H9 (cell line): ENCODE data around the gene OSM. TPM values are rescaled to one million over a fixed set of nuclear protein-coding genes. Genes with fewer than 3 reads are reported as not detected.

Experiments used
- DNase-seq: peaks from one replicate; pipeline ENCODE4 v3.0.0-alpha.2; 2017
- H2AFZ ChIP-seq: one replicate; pipeline ENCODE4 v1.6.1; 2013; ENCODE audit warnings: mild to moderate bottlenecking, low read length, control low read depth, moderate library complexity
- H2AK5ac ChIP-seq: 2 replicates; pipeline ENCODE4 v1.6.1; 2013; ENCODE audit warnings: low read length, control low read depth, mixed read lengths; ENCODE audit not compliant: insufficient read length
- H2BK120ac ChIP-seq: one replicate; pipeline ENCODE4 v1.6.1; 2013; ENCODE audit warnings: low read depth, mild to moderate bottlenecking, low read length, control low read depth, inconsistent platforms; ENCODE audit not compliant: poor library complexity, severe bottlenecking
- H2BK12ac ChIP-seq: 2 replicates; pipeline ENCODE4 v1.6.1; 2013; ENCODE audit warnings: low read length, control low read depth, mixed read lengths, low read depth; ENCODE audit not compliant: insufficient read length
- H2BK15ac ChIP-seq: 2 replicates; pipeline ENCODE4 v1.6.1; 2013; ENCODE audit warnings: low read depth, low read length, control low read depth
- H2BK20ac ChIP-seq: one replicate; pipeline ENCODE4 v1.6.1; 2013; ENCODE audit warnings: low read depth, mild to moderate bottlenecking, low read length, control low read depth, inconsistent platforms; ENCODE audit not compliant: poor library complexity, severe bottlenecking
- H2BK5ac ChIP-seq: 2 replicates; pipeline ENCODE4 v1.6.1; 2013; ENCODE audit warnings: low read length, control low read depth, mixed read lengths; ENCODE audit not compliant: insufficient read length
- H3K14ac ChIP-seq: 2 replicates; pipeline ENCODE4 v1.6.1; 2013; ENCODE audit warnings: low read length, control low read depth; ENCODE audit not compliant: insufficient read depth
- H3K18ac ChIP-seq: 2 replicates; pipeline ENCODE4 v1.6.1; 2013; ENCODE audit warnings: low read depth, mild to moderate bottlenecking, mixed read lengths, low read length, control low read depth; ENCODE audit not compliant: insufficient read length
- H3K23ac ChIP-seq: 2 replicates; pipeline ENCODE4 v1.6.1; 2013; ENCODE audit warnings: low read length, control low read depth, mixed read lengths, low read depth; ENCODE audit not compliant: insufficient read length
- H3K23me2 ChIP-seq: 2 replicates; pipeline ENCODE4 v1.6.1; 2013; ENCODE audit warnings: low read depth, mild to moderate bottlenecking, mixed read lengths, low read length, control low read depth; ENCODE audit not compliant: insufficient read length, poor library complexity, severe bottlenecking
- H3K27ac ChIP-seq: 2 replicates; pipeline ENCODE4 v1.5.1; 2013; ENCODE audit warnings: low read length, control low read depth, mixed read lengths, low read depth; ENCODE audit not compliant: insufficient read length
- H3K27me3 ChIP-seq: 2 replicates; pipeline ENCODE4 v1.6.1; 2013; ENCODE audit warnings: low read length, control low read depth, inconsistent platforms; ENCODE audit not compliant: insufficient read depth
- H3K4ac ChIP-seq: 2 replicates; pipeline ENCODE4 v1.6.1; 2013; ENCODE audit warnings: low read depth, mild to moderate bottlenecking, control low read depth, inconsistent platforms, low read length, moderate library complexity
- H3K4me1 ChIP-seq: 2 replicates; pipeline ENCODE4 v1.6.1; 2013; ENCODE audit warnings: low read length, control low read depth, inconsistent platforms; ENCODE audit not compliant: insufficient read depth
- H3K4me2 ChIP-seq: 2 replicates; pipeline ENCODE4 v1.6.1; 2013; ENCODE audit warnings: low read length, control low read depth, mixed read lengths; ENCODE audit not compliant: insufficient read length, insufficient read depth
- H3K56ac ChIP-seq: 2 replicates; pipeline ENCODE4 v1.6.1; 2013; ENCODE audit warnings: low read depth, mild to moderate bottlenecking, mixed read lengths, low read length, control low read depth; ENCODE audit not compliant: insufficient read length
- H3K79me1 ChIP-seq: 2 replicates; pipeline ENCODE4 v1.6.1; 2013; ENCODE audit warnings: low read depth, mild to moderate bottlenecking, moderate library complexity, low read length, control low read depth, inconsistent platforms; ENCODE audit not compliant: insufficient read depth, poor library complexity, severe bottlenecking
- H3K79me2 ChIP-seq: 2 replicates; pipeline ENCODE4 v1.6.1; 2013; ENCODE audit warnings: low read length, control low read depth, inconsistent platforms; ENCODE audit not compliant: insufficient read depth
- H3K9ac ChIP-seq: 2 replicates; pipeline ENCODE4 v1.6.1; 2013; ENCODE audit warnings: low read length, control low read depth, mixed read lengths; ENCODE audit not compliant: insufficient read length; ENCODE audit errors: extremely low read depth
- H3K9me3 ChIP-seq: one replicate; pipeline ENCODE4 v1.6.1; 2013; ENCODE audit warnings: low read depth, low read length, inconsistent platforms; ENCODE audit not compliant: control insufficient read depth
- H3T11ph ChIP-seq: one replicate; pipeline ENCODE4 v1.6.1; 2013; ENCODE audit warnings: mild to moderate bottlenecking, low read length, control low read depth, inconsistent platforms
- H4K20me1 ChIP-seq: one replicate; pipeline ENCODE4 v1.6.1; 2013; ENCODE audit not compliant: control insufficient read depth, insufficient read length, insufficient read depth
- H4K5ac ChIP-seq: 2 replicates; pipeline ENCODE4 v1.6.1; 2013; ENCODE audit warnings: low read depth, mild to moderate bottlenecking, mixed read lengths, low read length, control low read depth; ENCODE audit not compliant: insufficient read length
- H4K8ac ChIP-seq: replicated peaks from 2 replicates; pipeline ENCODE4 v1.6.1; 2013; ENCODE audit warnings: low read length, control low read depth, mixed read lengths, low read depth; ENCODE audit not compliant: insufficient read length
- H4K91ac ChIP-seq: 2 replicates; pipeline ENCODE4 v1.6.1; 2013; ENCODE audit warnings: low read depth, mild to moderate bottlenecking, moderate library complexity, mixed read lengths, low read length, control low read depth; ENCODE audit not compliant: insufficient read length
- H3K27ac Mint-ChIP-seq, 3 experiments: 2 replicates in 2 of 3; 3 replicates in 1 of 3; pipeline ENCODE4 v1.8.0; 2020 to 2021; ENCODE audit warnings: mixed read lengths in 3 of 3, mild to moderate bottlenecking in 1 of 3, moderate library complexity in 1 of 3
- H3K27me3 Mint-ChIP-seq: 2 replicates; pipeline ENCODE4 v1.8.0; 2021; ENCODE audit warnings: low read depth, mild to moderate bottlenecking, moderate library complexity, mixed read lengths
- H3K36me3 Mint-ChIP-seq, 3 experiments: 2 replicates in 2 of 3; 3 replicates in 1 of 3; pipeline ENCODE4 v1.8.0; 2020 to 2021; ENCODE audit warnings: low read depth in 3 of 3, mixed read lengths in 3 of 3; ENCODE audit not compliant: insufficient read depth in 1 of 3
- H3K4me1 Mint-ChIP-seq, 2 experiments: 2 replicates each; pipeline ENCODE4 v1.8.0; 2020; ENCODE audit warnings: mixed read lengths in 2 of 2
- H3K4me3 Mint-ChIP-seq, 2 experiments: 2 replicates in 1 of 2; 3 replicates in 1 of 2; pipeline ENCODE4 v1.8.0; 2020 to 2021; ENCODE audit warnings: mild to moderate bottlenecking in 2 of 2, mixed read lengths in 2 of 2, moderate library complexity in 1 of 2
- H3K9me3 Mint-ChIP-seq, 2 experiments: 2 replicates in 1 of 2; 3 replicates in 1 of 2; pipeline ENCODE4 v1.8.0; 2020; ENCODE audit warnings: mild to moderate bottlenecking in 2 of 2, mixed read lengths in 2 of 2, moderate library complexity in 1 of 2
- whole genome bisulfite sequencing: extraction: QIAGEN DNeasy Blood & Tissue Kit; methylation state at CpG from one replicate; pipeline ENCODE4 v1.1.7; 2013; ENCODE audit warnings: missing lambda C conversion rate, low lambda C conversion rate, mixed read lengths; ENCODE audit not compliant: insufficient read length; ENCODE audit errors: extremely low coverage; 5-methylcytosine and 5-hydroxymethylcytosine counted together
- total RNA-seq: library from RNA; stranded (reverse); gene quantifications from 2 replicates; pipeline ENCODE4 v1.2.1, GENCODE V29; 2021
- TF ChIP-seq, protein P1 (sequence below): fragments of 200-600 bp; sonication (generic); conservative IDR thresholded peaks from 3 replicates; pipeline ENCODE4 v1.8.0; 2021; ENCODE audit warnings: antibody characterized with exemption, mild to moderate bottlenecking

OSM gene
- total RNA-seq, 1 experiment from 2014 or later = not detected

DNA sequence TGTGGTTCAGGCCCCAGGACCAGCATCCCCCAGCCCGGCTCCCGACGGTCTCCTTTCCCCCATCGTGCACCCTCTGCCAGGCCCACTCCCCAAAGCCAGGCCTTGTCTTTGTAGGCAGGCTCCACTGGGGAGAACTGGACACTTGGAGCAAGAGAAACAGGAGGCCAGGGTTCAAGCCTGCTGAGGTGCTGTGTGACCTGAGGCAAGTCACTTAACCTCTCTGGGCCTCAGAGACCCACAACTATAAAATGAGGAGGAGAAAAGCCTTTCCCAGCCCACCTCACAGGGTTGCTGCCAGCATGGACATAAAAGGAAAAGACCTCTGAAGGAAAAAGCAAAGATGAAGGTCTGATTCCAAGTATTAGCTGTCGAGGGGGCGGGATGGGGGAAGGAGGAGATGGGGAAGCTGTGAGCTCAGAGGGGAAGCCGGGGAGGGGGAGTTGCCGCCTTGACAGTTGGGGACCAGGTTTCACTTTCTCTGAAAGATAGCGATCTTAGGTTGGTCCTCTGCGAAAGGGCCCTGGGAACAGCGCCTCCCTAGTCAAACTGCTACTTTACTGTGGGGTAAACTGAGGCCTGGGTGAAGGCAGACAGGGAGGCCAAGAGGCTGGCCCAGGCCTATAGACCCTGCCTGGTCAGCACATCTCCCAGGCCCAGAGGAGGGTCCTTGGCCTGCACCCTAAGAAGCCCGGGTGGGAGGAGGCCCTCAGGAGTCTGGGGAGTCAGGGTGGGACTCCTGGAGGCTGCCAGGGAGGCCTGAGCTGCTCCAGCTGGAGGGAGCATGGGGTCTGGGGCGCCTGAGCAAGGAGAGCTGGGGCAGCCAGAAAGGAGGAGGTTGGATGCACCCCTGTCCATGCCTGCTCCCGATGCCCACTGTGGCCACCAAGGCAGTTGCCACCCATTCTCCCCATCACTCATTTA, 991 bp upstream of the OSM start:
- Histone ChIP-seq H2BK12ac (no peak overlapping the region), H4K91ac (no peak overlapping the region), H3K23ac (no peak overlapping the region), H4K8ac (no peak overlapping the region), H3K9me3 (no peaks in the 10 kb centered on the region), H2BK120ac (no peak overlapping the region), H3K27ac (no peak overlapping the region), H2BK15ac (no peak overlapping the region), H3K4me2 (no peak overlapping the region), H2BK5ac (no peak overlapping the region), H3K56ac (no peak overlapping the region), H3K4ac (no peak overlapping the region), H4K20me1 (no peaks in the 10 kb centered on the region), H4K5ac (no peak overlapping the region), H3K14ac (no peak overlapping the region), H2BK20ac (no peak overlapping the region), H3K9ac (no peak overlapping the region), H3K4me1 (no peaks in the 10 kb centered on the region), H2AFZ (no peak overlapping the region), H3K79me1 (no peaks in the 10 kb centered on the region), H3K23me2 (no peaks in the 10 kb centered on the region), H3K27me3 (no peaks in the 10 kb centered on the region; the same call in 1 of the 2 replicates), H2AK5ac (no peak overlapping the region), H3T11ph (no peak overlapping the region), H3K79me2 (no peaks in the 10 kb centered on the region), H3K18ac (no peak overlapping the region)
- Mint-ChIP-seq H3K9me3 (no peaks in the 10 kb centered on the region), H3K4me3 (no peak overlapping the region), H3K27me3 (peaks cover 6% of the 10 kb centered on the region), H3K27ac (peak overlapping the region in 1 of 3 experiments; percentile 94; a peak in 1 of 7 replicates), H3K36me3 (no peaks in the 10 kb centered on the region), H3K4me1 (peaks cover 4 to 12% of the 10 kb centered on the region in 2 experiments)
- no CpG with 5 or more reads among the region's 14 CpGs for WGBS
- TF ChIP-seq, protein P1, sequence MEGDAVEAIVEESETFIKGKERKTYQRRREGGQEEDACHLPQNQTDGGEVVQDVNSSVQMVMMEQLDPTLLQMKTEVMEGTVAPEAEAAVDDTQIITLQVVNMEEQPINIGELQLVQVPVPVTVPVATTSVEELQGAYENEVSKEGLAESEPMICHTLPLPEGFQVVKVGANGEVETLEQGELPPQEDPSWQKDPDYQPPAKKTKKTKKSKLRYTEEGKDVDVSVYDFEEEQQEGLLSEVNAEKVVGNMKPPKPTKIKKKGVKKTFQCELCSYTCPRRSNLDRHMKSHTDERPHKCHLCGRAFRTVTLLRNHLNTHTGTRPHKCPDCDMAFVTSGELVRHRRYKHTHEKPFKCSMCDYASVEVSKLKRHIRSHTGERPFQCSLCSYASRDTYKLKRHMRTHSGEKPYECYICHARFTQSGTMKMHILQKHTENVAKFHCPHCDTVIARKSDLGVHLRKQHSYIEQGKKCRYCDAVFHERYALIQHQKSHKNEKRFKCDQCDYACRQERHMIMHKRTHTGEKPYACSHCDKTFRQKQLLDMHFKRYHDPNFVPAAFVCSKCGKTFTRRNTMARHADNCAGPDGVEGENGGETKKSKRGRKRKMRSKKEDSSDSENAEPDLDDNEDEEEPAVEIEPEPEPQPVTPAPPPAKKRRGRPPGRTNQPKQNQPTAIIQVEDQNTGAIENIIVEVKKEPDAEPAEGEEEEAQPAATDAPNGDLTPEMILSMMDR = no peak
- DNase-seq = no peak
